Right cardiac atrium (tissue), 5 donors: ENCODE results near the gene GLP2R. TPM values are rescaled to one million over a fixed set of nuclear protein-coding genes. Genes with fewer than 3 reads are reported as not detected.

ENCODE experiments used
- ATAC-seq, 2 donors: fragments of 200-7000 bp; cut with Tn5 transposase; one replicate each; pipeline versions ENCODE4 v1.8.0 to v1.9.1; 2020; ENCODE audit warnings: moderate library complexity in 2 of 2, mild to moderate bottlenecking in 1 of 2
- DNase-seq, 3 donors: peaks; one replicate each; pipeline ENCODE4 v3.0.0-alpha.2; 2020
- H3K27ac ChIP-seq: one replicate; pipeline ENCODE4 v1.5.1; 2013; ENCODE audit warnings: mild to moderate bottlenecking, low read length, control low read depth, moderate library complexity
- H3K27me3 ChIP-seq: one replicate; pipeline ENCODE4 v1.6.1; 2013; ENCODE audit not compliant: control insufficient read depth, insufficient read depth
- H3K4me1 ChIP-seq: one replicate; pipeline ENCODE4 v1.6.1; 2013; ENCODE audit warnings: low read length; ENCODE audit not compliant: control insufficient read depth, insufficient read depth
- H3K4me3 ChIP-seq: one replicate; pipeline ENCODE4 v1.5.1; 2013; ENCODE audit warnings: low read length, control low read depth
- H3K9me3 ChIP-seq: one replicate; pipeline ENCODE4 v1.6.1; 2013; ENCODE audit warnings: low read length; ENCODE audit not compliant: control insufficient read depth
- WGBS: extraction: QIAGEN DNeasy Blood & Tissue Kit; methylation state at CpG from one replicate; pipeline ENCODE4 v1.1.7; 2013; 5-methylcytosine and 5-hydroxymethylcytosine counted together
- intact Hi-C, 4 donors: fragments of 100-400 bp; cut with DNase I; formaldehyde crosslinking; loops; one replicate each; pipeline versions ENCODE4 v1.11.0 to v1.14.0; 2022 to 2023
- polyA plus RNA-seq: library from polyadenylated mRNA; stranded (reverse); fragments of 200-250 nt; gene quantifications from one replicate; pipeline ENCODE4 v1.2.3, GENCODE V29; 2013
- total RNA-seq, 4 donors: library from RNA; stranded (reverse); fragmentation: NEBNext Ultra II Directional; extraction: Animal tissue kit (Norgen Biotek cat#: 25700); gene quantifications; one replicate each; pipeline ENCODE4 v1.2.1, GENCODE V29; 2021
- donor health status: healthy with polysubstance abuse.
- donor health status: DM: no; HTN: yes; CAD: no.
- donor health status: DM: no; HTN: no; CAD: no.
- donor health status: DM: no; HTN: yes; CAD: no; lungs with severe emphysema.
- donor health status: DM: yes; HTN: yes; CAD: no.

The GLP2R gene
- total and polyA plus RNA-seq, 5 donors, result 0.56 to 4.3 (median 0.77) TPM

GRCh38 chr17:9830711-9831110 lies 5.0 kb downstream of the GLP2R start:
- Histone ChIP-seq H3K27ac (no peak overlapping the region), H3K27me3 (no peaks in the 10 kb centered on the region), H3K4me1 (peaks cover 2% of the 10 kb centered on the region), H3K4me3 (no peak overlapping the region), H3K9me3 (no peaks in the 10 kb centered on the region)
- DNase-seq (no peak), ATAC-seq (no peak)
- intact Hi-C loops, result no loop called here
- 74% methylated on average over 2 of the region's 2 CpGs for WGBS

- Histone ChIP-seq H3K27me3 (no peaks in the 10 kb centered on the region), H3K4me1 (no peaks in the 10 kb centered on the region), H3K27ac (no peak overlapping the region), H3K9me3 (no peaks in the 10 kb centered on the region), H3K4me3 (no peak overlapping the region)
- intact Hi-C loops, result no loop called here
- WGBS, result 73% methylated on average over 4 of the region's 4 CpGs
- DNase-seq (peak in 2 of 3 donors; percentile 73 to 75), ATAC-seq (peak; percentile 22 to 59)
These were observed 8.2 kb downstream of the GLP2R start for GRCh38 chr17:9833922-9834321.

DNA sequence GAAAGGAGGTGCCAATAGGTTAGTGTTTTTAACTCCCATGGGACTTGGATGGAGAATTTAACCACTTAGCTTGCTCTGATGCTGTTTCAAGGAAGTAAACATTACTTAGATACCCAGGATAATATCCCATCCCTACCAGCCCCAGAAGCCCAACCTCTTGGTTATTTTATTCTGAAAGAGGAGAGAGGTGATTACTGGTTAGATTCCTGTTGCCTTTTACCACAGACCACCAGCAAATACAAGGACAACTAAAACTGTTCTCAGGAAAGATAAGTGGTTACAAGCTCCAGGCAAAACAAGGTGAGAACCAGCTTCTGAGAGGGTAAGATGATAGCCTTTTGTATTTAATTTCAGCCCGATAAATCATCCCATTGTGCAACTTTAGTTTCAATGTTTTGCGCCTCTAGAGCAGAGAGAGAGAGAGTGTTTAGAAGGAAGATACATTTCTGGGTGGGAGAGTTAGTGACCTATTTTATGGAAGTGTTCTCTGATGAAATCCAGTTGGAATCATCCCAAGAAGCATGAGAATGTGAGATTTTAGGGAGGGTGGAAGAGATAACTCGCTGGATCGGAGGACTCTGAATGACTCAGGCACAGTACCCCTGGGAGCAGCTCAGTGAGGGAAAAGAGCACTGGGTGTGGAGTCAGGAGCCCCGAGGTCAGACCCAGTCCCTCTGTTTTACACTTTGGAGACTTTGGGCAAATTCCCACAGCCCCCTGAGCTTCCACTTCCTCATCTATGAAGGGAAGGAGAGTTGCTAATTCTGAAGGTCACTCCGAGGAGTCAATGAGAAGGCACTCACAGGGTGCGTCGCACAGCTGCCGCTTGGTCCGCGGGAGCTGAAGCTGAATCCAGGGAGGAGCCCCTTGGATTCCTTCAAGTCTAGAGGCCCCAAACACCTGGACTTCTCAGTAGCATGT lies 12.1 kb downstream of the GLP2R start:
- 38% methylated on average over 11 of the region's 11 CpGs for WGBS
- intact Hi-C loops, result loop anchor here in 1 of 4 donors (5.0 kb wide), 1 partner anchor 46 kb away; the partner anchor contains the start of gene DHRS7C
- H3K9me3 ChIP-seq, result no peaks in the 10 kb centered on the region
- peaks cover 5% of the 10 kb centered on the region for H3K4me1 ChIP-seq
- H3K27ac ChIP-seq, result peak overlapping the region; percentile 73
- H3K4me3 ChIP-seq, result no peak overlapping the region
- H3K27me3 ChIP-seq, result no peaks in the 10 kb centered on the region
- peak; percentile 82 to 92 for ATAC-seq
- peak; percentile 79 to 84 (median 83) for DNase-seq

DNA sequence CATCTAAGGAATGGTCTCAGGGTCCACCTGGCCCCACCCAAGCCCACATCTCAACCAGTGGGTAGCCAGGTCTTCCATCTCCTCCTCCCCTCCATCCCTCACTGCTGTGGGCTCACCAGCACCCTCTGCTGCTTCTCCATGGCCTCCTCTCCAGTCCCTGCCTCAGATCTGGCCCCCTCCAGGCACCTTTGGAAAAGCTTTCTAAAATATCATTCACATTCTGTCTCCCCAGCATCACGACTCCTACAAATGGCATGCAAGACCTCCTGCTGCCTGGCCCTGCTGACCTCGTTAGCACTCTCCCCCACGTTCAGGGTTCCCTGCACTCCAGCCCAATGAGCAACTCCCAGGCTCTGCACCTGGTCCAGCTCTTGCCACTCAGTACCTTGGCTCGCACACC lies 13.7 kb downstream of the GLP2R start:
- intact Hi-C loops, result loop anchor here in 1 of 4 donors (5.0 kb wide), 1 partner anchor 47 kb away; the partner anchor contains the start of gene DHRS7C
- Histone ChIP-seq H3K4me1 (peaks cover 13% of the 10 kb centered on the region), H3K4me3 (no peak overlapping the region), H3K27ac (no peak overlapping the region), H3K27me3 (no peaks in the 10 kb centered on the region), H3K9me3 (no peaks in the 10 kb centered on the region)
- DNase-seq, result no peak
- ATAC-seq, result no peak
- WGBS, result 58% methylated on average over 4 of the region's 4 CpGs

- Histone ChIP-seq H3K27ac (peak overlapping the region; percentile 82), H3K9me3 (no peaks in the 10 kb centered on the region), H3K27me3 (no peaks in the 10 kb centered on the region), H3K4me1 (peaks cover 13% of the 10 kb centered on the region), H3K4me3 (no peak overlapping the region)
- DNase-seq, result peak; percentile 62 to 78 (median 77)
- intact Hi-C loops, result no loop called here
- peak; percentile 89 to 90 for ATAC-seq
- WGBS, result 37% methylated on average over 14 of the region's 14 CpGs
These were observed 16.5 kb downstream of the GLP2R start for GRCh38 chr17:9842057-9842758.

DNA sequence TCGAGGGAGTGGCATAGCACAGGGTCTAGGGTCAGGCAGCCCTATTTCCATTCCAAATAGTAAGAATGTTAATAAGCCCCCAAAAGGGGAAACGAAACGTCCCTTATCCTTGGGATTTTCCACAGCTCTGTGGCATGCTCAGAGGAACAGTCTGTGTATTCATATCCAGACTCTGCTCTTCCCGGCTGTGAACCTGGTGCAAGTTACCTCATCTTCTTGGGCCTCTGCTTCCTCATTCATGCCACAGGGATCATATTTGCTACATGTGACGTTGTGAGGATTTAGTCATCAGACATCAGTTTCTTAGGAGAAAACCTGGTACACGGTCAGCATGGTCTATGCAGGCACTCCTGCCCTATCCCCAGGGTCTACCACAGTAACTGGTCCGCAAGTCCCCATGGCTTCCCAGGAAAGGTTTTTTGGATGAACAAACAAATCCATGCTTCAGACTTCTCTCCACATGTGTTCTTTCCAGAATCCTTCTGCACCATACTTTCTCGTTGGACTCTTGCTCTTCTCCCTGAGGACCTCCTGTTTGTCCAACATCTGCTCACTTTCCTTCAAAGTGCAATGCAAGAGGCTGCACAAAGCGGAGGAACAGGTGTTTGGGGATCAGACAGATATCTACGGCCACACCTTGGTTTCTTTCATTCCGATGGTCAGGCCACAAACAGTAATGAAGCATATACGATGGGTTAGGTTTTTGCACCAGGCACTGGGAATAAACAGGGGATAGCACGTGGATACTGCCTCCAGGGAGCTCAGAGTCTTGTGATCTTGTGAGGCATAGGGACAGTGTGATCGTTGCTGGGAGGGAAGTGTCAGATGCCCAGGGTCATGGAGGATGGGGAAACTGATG lies 17.7 kb downstream of the GLP2R start:
- 71% methylated on average over 14 of the region's 14 CpGs for WGBS
- Histone ChIP-seq H3K27me3 (no peaks in the 10 kb centered on the region), H3K9me3 (no peaks in the 10 kb centered on the region), H3K4me3 (no peak overlapping the region), H3K4me1 (peaks cover 13% of the 10 kb centered on the region), H3K27ac (peak overlapping the region; percentile 32)
- DNase-seq (no peak), ATAC-seq (peak; percentile 4 to 10)
- intact Hi-C loops, result no loop called here

DNA sequence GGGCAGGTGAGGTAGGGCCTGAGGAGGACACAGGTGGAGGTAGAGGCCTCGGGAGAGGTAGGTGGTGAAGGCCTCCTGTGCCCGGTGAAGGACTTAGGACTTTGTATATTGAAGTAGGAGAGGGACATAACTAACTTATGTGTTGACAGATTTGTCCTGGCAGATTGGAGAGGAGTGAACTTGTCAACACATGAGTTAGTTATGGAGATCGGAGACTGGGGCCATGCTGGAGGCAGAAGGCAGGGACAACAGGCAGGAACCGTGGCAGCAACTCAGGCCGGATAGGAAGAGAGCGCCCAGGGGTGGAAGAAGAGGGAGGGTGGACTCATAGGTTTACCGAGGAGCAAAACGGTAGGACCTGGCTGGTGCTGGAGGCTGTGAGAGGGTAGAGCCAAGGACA lies 18.4 kb downstream of the GLP2R start:
- peak in 1 of 3 donors; percentile 55 for DNase-seq
- peak; percentile 22 to 46 for ATAC-seq
- Histone ChIP-seq H3K4me3 (no peak overlapping the region), H3K4me1 (peaks cover 13% of the 10 kb centered on the region), H3K27ac (peak overlapping the region; percentile 61), H3K27me3 (no peaks in the 10 kb centered on the region), H3K9me3 (no peaks in the 10 kb centered on the region)
- WGBS, result 52% methylated on average over 8 of the region's 8 CpGs
- intact Hi-C loops, result no loop called here

- Histone ChIP-seq H3K4me1 (peaks cover 13% of the 10 kb centered on the region), H3K4me3 (no peak overlapping the region), H3K27me3 (no peaks in the 10 kb centered on the region), H3K27ac (no peak overlapping the region), H3K9me3 (no peaks in the 10 kb centered on the region)
- DNase-seq (no peak), ATAC-seq (no peak)
- 87% methylated on average over 4 of the region's 4 CpGs for WGBS
- intact Hi-C loops, result no loop called here
These were observed 19.6 kb downstream of the GLP2R start for GRCh38 chr17:9845306-9845705.

- Histone ChIP-seq H3K27me3 (no peaks in the 10 kb centered on the region), H3K9me3 (no peaks in the 10 kb centered on the region), H3K4me1 (no peaks in the 10 kb centered on the region), H3K4me3 (no peak overlapping the region), H3K27ac (no peak overlapping the region)
- ATAC-seq (no peak), DNase-seq (no peak)
- intact Hi-C loops, result no loop called here
- 88% methylated on average over 5 of the region's 5 CpGs for WGBS
These were observed 24.4 kb downstream of the GLP2R start for GRCh38 chr17:9850151-9850550.

DNA sequence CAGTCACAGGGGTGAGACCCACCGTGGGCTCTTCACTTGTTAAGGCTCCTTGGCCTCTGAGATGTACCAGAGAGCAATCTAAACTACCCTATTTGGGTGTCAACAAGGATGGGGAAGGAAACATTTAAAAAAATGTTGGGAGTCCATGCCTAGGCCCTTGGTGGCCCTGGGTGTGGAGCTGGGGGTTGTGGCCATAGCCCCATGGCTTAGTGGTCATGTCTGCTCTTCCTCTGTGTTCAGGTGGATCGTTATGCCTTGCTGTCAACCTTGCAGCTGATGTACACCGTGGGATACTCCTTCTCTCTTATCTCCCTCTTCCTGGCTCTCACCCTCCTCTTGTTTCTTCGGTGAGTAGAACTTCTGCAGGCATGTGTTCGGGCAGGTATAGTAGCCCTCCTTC lies 28.5 kb downstream of the GLP2R start:
- DNase-seq (no peak), ATAC-seq (no peak)
- H3K27me3 ChIP-seq, result no peaks in the 10 kb centered on the region
- H3K4me1 ChIP-seq, result no peaks in the 10 kb centered on the region
- 76% methylated on average over 5 of the region's 5 CpGs for WGBS
- no peaks in the 10 kb centered on the region for H3K9me3 ChIP-seq
- H3K4me3 ChIP-seq, result no peak overlapping the region
- H3K27ac ChIP-seq, result no peak overlapping the region
- intact Hi-C loops, result no loop called here
